ENCODE data around the gene GNS. TPM values are rescaled to one million over a fixed set of nuclear protein-coding genes. Genes with fewer than 3 reads are reported as not detected.
"Not testable (repeated sequence)": the region's sequence is repeated elsewhere in the genome, so short reads cannot be mapped to it uniquely, and the experiment has no call there.

GNS gene
- total RNA-seq, 1 donor from 2014 or later: 33.4 TPM

DNA sequence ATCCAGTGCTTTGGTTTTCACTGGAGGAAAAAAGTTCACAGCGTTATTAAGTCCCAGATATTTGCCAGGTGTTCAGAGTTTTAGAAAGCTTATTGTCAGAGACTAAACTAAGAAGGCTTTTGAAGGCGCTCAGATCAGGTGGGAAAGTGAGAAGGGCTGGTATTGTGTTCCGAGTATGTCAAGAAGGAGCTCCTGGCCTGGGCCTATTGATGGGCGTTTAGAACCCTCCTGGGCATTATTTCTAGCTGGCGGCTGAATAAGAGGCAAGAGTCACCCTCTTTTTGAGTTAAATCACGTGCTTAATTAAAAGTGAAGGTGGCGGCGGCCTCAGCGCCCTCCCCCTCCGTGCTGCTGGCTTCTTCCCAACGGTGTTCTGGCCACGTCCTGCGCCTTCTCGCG is 20.9 kb upstream of the GNS start:
- intact Hi-C loops (cut with micrococcal nuclease): loop anchor here (2.0 kb wide), 1 partner anchor 21 kb away; the partner anchor contains the start of gene GNS

DNA sequence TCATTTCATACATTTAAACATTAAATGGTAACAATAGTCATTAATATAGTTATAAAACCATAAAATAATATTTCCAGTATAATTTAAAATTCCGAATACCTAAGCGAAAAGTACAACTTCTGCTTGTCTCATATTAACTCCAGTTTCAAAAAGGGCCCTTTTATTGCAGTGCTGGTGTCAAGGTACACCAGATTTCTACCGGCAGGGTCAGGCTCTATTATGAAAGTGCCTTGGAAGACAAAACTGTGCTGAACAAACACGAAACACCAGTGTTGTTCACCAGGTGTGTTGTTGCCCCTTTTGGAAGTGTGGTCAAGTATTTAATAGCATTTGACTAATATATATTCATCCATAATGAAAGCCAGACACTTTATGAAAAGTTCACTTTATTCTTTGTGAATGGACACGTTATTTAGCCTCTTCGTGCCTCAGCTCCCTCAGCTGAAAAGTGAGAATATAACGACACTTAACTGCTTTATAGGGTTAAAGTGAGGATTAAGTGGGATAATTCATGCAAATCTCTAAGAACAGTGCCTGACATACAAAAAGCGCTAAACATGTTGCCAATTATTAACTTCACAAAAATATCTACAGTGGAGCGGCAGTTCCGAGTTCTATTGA is 20.3 kb upstream of the GNS start:
- intact Hi-C loops (cut with micrococcal nuclease): no loop called here

DNA sequence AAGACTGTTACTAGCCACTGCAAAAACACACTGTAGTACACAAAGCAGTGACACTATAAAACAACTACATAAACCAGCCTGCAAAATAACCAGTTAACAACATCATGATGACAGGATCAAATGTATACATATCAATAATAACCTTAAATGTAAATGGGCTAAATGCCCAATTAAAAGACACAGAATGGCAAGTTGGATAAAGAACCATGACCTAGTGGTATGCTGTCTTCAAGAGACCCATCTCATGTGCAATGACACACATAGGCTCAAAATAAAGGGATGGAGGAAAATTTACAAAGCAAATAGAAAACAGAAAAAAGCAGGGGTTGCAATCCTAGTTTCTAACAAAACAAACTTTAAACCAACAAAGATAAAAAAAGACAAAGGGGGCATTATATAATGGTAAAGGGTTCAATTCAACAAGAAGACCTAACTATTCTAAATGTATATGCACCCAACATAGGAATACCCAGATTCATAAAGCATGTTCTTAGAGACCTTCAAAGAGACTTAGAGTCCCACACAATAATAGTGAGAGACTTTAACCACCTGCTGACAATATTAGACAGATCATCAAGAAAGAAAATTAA is 16.0 kb upstream of the GNS start:
- intact Hi-C loops (cut with micrococcal nuclease): not testable (repeated sequence)

DNA sequence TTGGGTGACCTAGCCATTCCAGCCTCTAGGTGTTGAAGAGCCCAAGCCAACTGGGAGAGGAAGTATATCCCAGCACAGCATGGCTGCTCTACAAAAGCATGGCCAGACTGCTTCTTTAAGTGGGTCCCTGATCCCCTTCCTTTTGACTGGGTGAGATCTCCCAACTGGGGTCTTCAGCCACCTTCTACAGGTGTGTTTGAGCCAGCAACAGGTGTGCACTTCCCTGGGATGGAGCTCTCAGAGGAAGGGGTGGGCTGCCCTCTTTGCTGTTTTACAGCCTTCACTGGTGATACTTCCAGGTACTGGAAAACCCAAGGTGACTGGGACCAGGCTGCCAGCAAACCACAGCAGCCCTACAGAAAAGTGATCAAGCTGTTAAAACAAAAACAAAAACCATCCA is 14.2 kb upstream of the GNS start:
- intact Hi-C loops (cut with micrococcal nuclease): no loop called here

DNA sequence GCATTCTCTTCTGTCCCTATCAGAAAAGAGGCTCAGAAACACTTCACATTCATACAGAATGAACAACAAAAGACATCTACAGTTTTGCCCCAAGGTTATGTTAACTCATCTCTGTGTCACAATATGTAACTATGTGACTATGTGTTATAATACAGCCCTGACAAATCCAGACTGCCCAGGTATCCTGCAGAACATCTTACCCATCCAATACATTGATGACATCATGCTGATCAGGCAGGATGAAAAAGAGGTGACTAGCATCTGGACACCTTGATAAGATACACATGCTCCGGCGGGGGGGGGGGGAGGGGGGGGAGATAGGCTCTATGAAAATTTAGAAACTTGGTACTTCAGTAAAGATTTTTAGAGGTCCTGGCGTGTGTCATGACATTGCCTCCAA is 8.3 kb upstream of the GNS start:
- intact Hi-C loops (cut with micrococcal nuclease): no loop called here

GRCh38 chr12:64760808-64761573 is 1.8 kb upstream of the GNS start:
- intact Hi-C loops (cut with micrococcal nuclease): loop anchor here (1.0 kb wide), 1 partner anchor 35 kb away; no protein-coding TSS in a partner anchor

GRCh38 chr12:64757771-64758170 is 1.4 kb downstream of the GNS start:
- intact Hi-C loops (cut with micrococcal nuclease): loop anchor here (2.0 to 5.0 kb wide), 5 partner anchors 13 to 977 kb away; no protein-coding TSS in a partner anchor

DNA sequence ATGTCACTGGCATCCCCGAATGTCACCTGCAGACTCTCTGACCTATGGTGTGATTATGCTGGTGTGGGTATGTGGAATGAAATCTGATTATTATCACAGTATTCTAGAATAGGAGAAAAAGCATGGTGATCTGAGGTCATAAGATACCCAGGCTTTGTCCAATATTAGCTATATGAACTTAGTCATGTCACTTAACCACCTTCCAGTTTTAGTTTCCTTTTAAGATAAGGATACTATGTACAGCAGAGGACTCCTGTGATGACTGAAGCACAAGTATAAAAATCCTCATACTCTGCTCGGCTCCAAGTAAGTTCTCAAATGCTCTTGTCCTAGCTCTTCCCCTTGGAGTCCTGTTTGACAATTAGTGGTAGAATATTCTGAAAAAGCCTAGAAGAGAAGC is 2.8 kb downstream of the GNS start:
- intact Hi-C loops (cut with micrococcal nuclease): loop anchor here (5.0 kb wide), 1 partner anchor 74 kb away; no protein-coding TSS in a partner anchor

GRCh38 chr12:64753427-64753826 is 5.8 kb downstream of the GNS start:
- intact Hi-C loops (cut with micrococcal nuclease): no loop called here

- intact Hi-C loops (cut with micrococcal nuclease): no loop called here
These were observed 6.4 kb downstream of the GNS start for GRCh38 chr12:64752833-64753238.

- intact Hi-C loops (cut with micrococcal nuclease): no loop called here
These were observed 7.2 kb downstream of the GNS start for GRCh38 chr12:64752032-64752431.

DNA sequence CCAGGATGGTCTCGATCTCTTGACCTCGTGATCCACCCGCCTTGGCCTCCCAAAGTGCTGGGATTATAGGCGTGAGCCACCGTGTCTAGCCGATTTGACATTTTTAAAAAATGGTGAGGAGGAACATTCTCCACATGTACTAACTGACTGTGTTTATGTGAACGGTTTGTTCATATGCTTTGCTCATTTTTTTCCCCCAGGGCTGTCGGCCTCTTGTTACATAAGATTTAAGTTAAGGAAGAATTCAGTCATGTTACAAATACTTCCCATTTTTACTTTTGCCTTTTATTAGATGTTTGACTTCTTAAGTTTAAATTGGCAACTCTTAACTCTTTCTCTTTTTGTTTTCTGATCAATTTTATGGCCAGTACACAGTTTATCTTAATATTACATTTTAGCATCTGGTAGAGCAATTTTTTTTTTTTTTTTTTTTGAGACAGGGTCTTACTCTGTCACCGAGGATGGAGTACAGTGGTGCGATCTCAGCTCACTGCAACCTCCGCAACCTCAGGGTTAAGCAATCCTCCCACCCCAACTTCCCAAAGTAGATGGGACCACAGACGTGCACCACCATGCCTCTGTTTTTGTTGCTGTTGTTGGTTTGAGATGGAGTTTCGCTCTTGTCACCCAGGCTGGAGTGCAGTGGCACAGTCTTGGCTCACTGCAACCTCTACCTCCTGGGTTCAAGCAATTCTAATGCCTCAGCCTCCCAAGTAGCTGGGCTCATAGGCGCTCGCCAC is 9.6 kb downstream of the GNS start:
- intact Hi-C loops (cut with micrococcal nuclease): no loop called here

- intact Hi-C loops (cut with micrococcal nuclease): no loop called here
These were observed 11.5 kb downstream of the GNS start for GRCh38 chr12:64747695-64748094.

DNA sequence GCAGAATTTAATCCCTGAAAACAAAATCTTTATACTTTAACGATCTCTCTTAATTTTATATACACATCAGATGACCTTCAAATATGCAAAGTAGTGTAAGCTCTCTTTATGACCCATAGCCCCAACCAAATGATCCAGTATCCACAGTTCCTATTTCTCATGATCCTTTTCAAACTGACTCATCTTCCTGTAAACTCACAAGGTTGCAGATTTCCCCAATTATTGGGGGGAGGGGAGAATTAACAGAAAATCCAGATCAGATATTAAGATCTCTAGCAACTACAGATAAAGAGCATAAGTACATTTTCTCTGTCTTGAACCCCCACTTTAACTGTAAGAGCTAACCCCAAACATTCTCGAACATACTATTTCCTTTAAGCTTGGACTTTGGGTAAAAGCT is 12.5 kb downstream of the GNS start:
- intact Hi-C loops (cut with micrococcal nuclease): no loop called here

DNA sequence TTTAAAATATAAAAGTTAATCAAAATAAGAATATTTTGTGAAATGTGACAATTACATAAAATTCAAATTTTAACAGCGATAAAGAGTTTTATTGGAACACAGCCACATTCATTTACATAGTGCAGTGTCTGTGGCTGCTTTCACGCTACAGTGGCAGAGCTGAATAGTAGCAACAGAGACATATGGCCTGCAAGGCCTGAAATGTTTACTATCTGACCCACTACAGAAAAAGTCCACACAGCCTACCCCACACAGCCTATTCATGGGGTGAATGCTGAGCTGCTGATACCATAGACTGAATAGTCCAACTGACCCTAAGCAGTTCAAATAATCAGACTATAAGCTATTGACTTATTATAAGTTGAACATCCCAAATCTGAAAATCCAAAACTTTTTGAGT is 13.2 kb downstream of the GNS start:
- intact Hi-C loops (cut with micrococcal nuclease): loop anchor here (2.0 kb wide), 1 partner anchor 13 kb away; the partner anchor contains the start of gene GNS

GRCh38 chr12:64745259-64745807 is 13.9 kb downstream of the GNS start:
- intact Hi-C loops (cut with micrococcal nuclease): loop anchor here (2.0 kb wide), 1 partner anchor 13 kb away; the partner anchor contains the start of gene GNS

- intact Hi-C loops (cut with micrococcal nuclease): loop anchor here (2.0 kb wide), 1 partner anchor 14 kb away; the partner anchor contains the start of gene GNS
These were observed 14.6 kb downstream of the GNS start for GRCh38 chr12:64744422-64745258.

DNA sequence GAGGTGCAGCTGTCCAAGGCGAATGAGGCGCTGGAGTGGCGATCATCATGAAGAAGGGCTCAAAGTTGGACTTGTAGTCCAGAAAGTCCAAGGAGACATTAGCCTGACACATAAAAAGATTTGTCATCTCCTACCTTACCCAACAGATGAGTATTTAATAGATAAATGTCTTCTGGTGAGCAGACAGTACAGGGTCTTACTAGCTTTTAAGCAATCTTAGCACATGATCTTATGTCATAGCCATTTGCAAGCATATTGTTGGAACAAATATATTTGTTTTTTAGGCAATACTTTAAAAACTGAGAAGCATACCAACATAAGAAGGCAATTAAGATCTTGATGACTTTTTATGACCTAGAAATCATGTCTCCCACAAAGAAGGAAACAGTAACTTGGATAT is 16.0 kb downstream of the GNS start:
- intact Hi-C loops (cut with micrococcal nuclease): no loop called here

GRCh38 chr12:64742416-64742815 is 16.8 kb downstream of the GNS start:
- intact Hi-C loops (cut with micrococcal nuclease): no loop called here

DNA sequence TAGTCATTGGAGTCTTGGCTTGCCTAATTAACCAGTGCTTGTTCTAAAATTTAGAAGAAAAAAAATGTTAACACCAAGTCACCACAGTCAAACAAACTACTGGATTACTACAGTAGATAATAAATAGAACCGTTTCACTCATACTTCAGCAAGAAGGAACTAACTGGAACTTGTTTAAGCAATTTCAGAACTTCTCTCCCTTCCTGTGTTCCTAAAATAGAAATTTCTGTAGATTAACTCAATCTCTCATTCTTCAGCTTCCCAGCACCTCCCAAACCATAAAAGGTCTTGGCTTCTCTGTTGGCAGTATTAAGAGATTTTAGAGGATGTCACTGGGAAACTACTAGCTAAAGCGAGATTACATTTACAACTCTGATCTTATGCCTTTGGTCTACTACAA is 18.6 kb downstream of the GNS start:
- intact Hi-C loops (cut with micrococcal nuclease): no loop called here
